GM19324 (cell line): ENCODE measurements around the gene SLC27A4.

Source experiments
- ATAC-seq: cut with Tn5 transposase; IDR thresholded peaks from one replicate; pipeline ENCODE4 v1.9.1; 2021; ENCODE audit warnings: mild to moderate bottlenecking, moderate library complexity; ENCODE audit not compliant: unreplicated experiment, low FRiP score

SLC27A4 gene

GRCh38 chr9:128390150-128390812 is 50.0 kb downstream of the SLC27A4 start:
- ATAC-seq, result no peak

- ATAC-seq, result no peak
Measured at GRCh38 chr9:128390813-128391711, 50.7 kb downstream of the SLC27A4 start.

- ATAC-seq, result no peak
Measured at GRCh38 chr9:128391956-128392301, 51.6 kb downstream of the SLC27A4 start.

- no peak for ATAC-seq
Measured at GRCh38 chr9:128392302-128393144, 52.2 kb downstream of the SLC27A4 start.

GRCh38 chr9:128393145-128393775 is 52.9 kb downstream of the SLC27A4 start:
- no peak for ATAC-seq

GRCh38 chr9:128393970-128394369 is 53.6 kb downstream of the SLC27A4 start:
- no peak for ATAC-seq

- ATAC-seq, result no peak
Measured at GRCh38 chr9:128394379-128395168, 54.2 kb downstream of the SLC27A4 start.

- ATAC-seq, result no peak
Measured at GRCh38 chr9:128396970-128397613, 56.8 kb downstream of the SLC27A4 start.

- ATAC-seq, result no peak
Measured at GRCh38 chr9:128397831-128398230, 57.5 kb downstream of the SLC27A4 start.

- ATAC-seq, result no peak
Measured at GRCh38 chr9:128399861-128400260, 59.5 kb downstream of the SLC27A4 start.

- ATAC-seq, result no peak
Measured at GRCh38 chr9:128404560-128404959, 64.2 kb downstream of the SLC27A4 start.

GRCh38 chr9:128405077-128405779 is 64.9 kb downstream of the SLC27A4 start:
- no peak for ATAC-seq

GRCh38 chr9:128405780-128406171 is 65.4 kb downstream of the SLC27A4 start:
- ATAC-seq, result no peak

- ATAC-seq, result no peak
Measured at GRCh38 chr9:128406848-128407391, 66.6 kb downstream of the SLC27A4 start.

- no peak for ATAC-seq
Measured at GRCh38 chr9:128408963-128409431, 68.7 kb downstream of the SLC27A4 start.

- ATAC-seq, result no peak
Measured at GRCh38 chr9:128409450-128409849, 69.1 kb downstream of the SLC27A4 start.

GRCh38 chr9:128409978-128410377 is 69.7 kb downstream of the SLC27A4 start:
- no peak for ATAC-seq
